DOHH2 (cell line): ENCODE measurements around the gene NCLN.

Experiments
- H3F3A ChIP-seq: fragments of 200-600 bp; sonication (generic), shearing (Covaris generic); 2 replicates; pipeline ENCODE4 v1.6.0; 2016; ENCODE audit warnings: antibody characterized with exemption, mild to moderate bottlenecking; ENCODE audit not compliant: control insufficient read depth, insufficient read depth
- H3K27ac ChIP-seq: fragments of 200-600 bp; sonication (generic); 2 replicates; pipeline ENCODE4 v1.5.1; 2014; ENCODE audit warnings: low read depth, mild to moderate bottlenecking, low read length, moderate library complexity
- H3K27me3 ChIP-seq: fragments of 200-600 bp; sonication (generic); 2 replicates; pipeline ENCODE4 v1.6.1; 2014; ENCODE audit warnings: mild to moderate bottlenecking, low read length, mixed read lengths; ENCODE audit not compliant: control insufficient read depth
- H3K36me3 ChIP-seq: fragments of 200-600 bp; sonication (generic); 2 replicates; pipeline ENCODE4 v1.6.1; 2014; ENCODE audit warnings: mild to moderate bottlenecking, low read length, moderate library complexity, mixed read lengths; ENCODE audit not compliant: control insufficient read depth
- H3K4me1 ChIP-seq: fragments of 200-600 bp; sonication (generic); 2 replicates; pipeline ENCODE4 v1.6.1; 2014; ENCODE audit warnings: mild to moderate bottlenecking, low read length, mixed read lengths; ENCODE audit not compliant: control insufficient read depth
- H3K4me2 ChIP-seq: fragments of 200-600 bp; sonication (generic); 2 replicates; pipeline ENCODE4 v1.6.0; 2014; ENCODE audit warnings: mild to moderate bottlenecking, low read length, moderate library complexity
- H3K4me3 ChIP-seq: fragments of 200-600 bp; sonication (generic); 2 replicates; pipeline ENCODE4 v1.5.1; 2014; ENCODE audit warnings: mild to moderate bottlenecking, low read length, mixed read lengths
- H3K79me2 ChIP-seq: fragments of 200-600 bp; sonication (generic); 2 replicates; pipeline ENCODE4 v1.6.1; 2014; ENCODE audit warnings: mild to moderate bottlenecking, low read length, mixed read lengths; ENCODE audit not compliant: control insufficient read depth
- H3K9me2 ChIP-seq: fragments of 200-600 bp; sonication (generic); replicated peaks from 2 replicates; pipeline ENCODE4 v1.6.1; 2014; ENCODE audit warnings: mild to moderate bottlenecking, low read length, mixed read lengths; ENCODE audit not compliant: control insufficient read depth
- H3K9me3 ChIP-seq: fragments of 200-600 bp; sonication (generic); 2 replicates; pipeline ENCODE4 v1.6.1; 2014; ENCODE audit warnings: antibody characterized with exemption, low read length, mixed read lengths; ENCODE audit not compliant: control insufficient read depth, insufficient read depth
- H4K20me1 ChIP-seq: fragments of 200-600 bp; sonication (generic); 2 replicates; pipeline ENCODE4 v1.6.0; 2014; ENCODE audit warnings: low read depth, mild to moderate bottlenecking, antibody characterized with exemption, low read length, moderate library complexity; ENCODE audit not compliant: control insufficient read depth, insufficient read depth
- EZH2phosphoT487 ChIP-seq: fragments of 200-600 bp; sonication (generic); IDR thresholded peaks from 2 replicates; pipeline ENCODE4 v1.6.1; 2017; ENCODE audit warnings: borderline replicate concordance, mild to moderate bottlenecking, antibody characterized with exemption, low read length, moderate library complexity, mixed read lengths
- TF ChIP-seq, protein P1 (sequence below): fragments of 200-600 bp; sonication (generic); IDR thresholded peaks from one replicate; pipeline ENCODE4 v1.5.1; 2014; ENCODE audit warnings: antibody characterized with exemption, mild to moderate bottlenecking, low read depth, low read length; ENCODE audit not compliant: poor library complexity, severe bottlenecking

Gene NCLN

DNA sequence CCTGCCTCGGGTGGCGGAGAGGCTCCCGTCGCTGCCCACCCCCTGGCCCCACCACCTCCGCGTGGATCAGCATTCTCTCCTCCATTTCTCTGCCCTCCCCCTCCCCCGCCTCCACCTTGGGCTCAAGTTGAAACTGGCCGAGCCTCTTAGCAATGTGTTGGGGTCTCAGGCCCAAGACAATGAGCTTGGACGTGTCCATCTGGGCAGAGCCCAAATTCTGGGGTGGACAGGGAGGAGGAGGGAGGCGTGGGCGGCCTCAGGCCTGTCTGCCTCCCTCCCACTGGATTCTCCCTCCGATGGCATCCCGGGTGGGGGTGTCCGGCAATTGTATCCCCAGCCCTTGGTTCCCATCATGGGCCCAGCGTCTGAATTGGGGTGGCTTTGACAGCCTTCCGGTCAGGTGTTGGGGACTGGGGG is 40.0 kb downstream of the NCLN start:
- Histone ChIP-seq H3K4me2 (no peak overlapping the region), H3K4me1 (peaks cover 10% of the 10 kb centered on the region), H3K79me2 (no peaks in the 10 kb centered on the region), H3K9me2 (no peaks in the 10 kb centered on the region), H3F3A (peaks cover 3% of the 10 kb centered on the region; the same call in 1 of the 2 replicates), H3K36me3 (no peaks in the 10 kb centered on the region), H4K20me1 (no peaks in the 10 kb centered on the region; the same call in 1 of the 2 replicates), H3K27me3 (peaks cover 27% of the 10 kb centered on the region), H3K4me3 (no peak overlapping the region), H3K27ac (no peak overlapping the region), H3K9me3 (no peaks in the 10 kb centered on the region)
- TF ChIP-seq, protein P1, sequence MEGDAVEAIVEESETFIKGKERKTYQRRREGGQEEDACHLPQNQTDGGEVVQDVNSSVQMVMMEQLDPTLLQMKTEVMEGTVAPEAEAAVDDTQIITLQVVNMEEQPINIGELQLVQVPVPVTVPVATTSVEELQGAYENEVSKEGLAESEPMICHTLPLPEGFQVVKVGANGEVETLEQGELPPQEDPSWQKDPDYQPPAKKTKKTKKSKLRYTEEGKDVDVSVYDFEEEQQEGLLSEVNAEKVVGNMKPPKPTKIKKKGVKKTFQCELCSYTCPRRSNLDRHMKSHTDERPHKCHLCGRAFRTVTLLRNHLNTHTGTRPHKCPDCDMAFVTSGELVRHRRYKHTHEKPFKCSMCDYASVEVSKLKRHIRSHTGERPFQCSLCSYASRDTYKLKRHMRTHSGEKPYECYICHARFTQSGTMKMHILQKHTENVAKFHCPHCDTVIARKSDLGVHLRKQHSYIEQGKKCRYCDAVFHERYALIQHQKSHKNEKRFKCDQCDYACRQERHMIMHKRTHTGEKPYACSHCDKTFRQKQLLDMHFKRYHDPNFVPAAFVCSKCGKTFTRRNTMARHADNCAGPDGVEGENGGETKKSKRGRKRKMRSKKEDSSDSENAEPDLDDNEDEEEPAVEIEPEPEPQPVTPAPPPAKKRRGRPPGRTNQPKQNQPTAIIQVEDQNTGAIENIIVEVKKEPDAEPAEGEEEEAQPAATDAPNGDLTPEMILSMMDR: no peak
- TF ChIP-seq EZH2phosphoT487: no peak

DNA sequence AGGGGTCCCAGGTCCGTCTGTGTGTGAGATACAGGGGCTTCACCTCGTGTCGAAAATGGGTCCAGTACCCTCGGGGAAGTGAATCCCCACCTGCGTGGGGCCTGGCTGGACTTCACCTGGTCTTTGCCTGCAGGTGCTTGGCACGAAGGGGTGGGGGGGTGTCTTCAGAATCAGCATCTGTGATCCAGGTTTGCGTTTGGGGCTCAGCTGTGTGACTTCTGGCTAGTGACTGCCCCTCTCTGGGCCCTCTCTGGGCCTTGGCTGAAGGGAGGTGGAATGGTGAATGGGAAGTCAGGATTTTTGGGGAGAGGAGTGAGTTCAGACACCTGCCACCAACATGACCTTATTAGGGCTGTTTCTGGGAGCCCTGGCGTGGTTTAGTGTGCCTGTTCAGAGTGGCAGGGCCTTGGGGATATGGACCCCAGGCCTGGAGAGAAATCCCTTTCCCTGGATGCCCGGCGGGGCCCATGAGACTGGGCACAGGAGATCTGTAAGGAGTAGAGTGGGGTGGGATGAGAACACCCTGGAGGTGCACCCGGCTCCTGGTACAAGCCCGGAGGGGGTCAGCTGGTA is 41.4 kb downstream of the NCLN start:
- Histone ChIP-seq H3K27me3 (peaks cover 27% of the 10 kb centered on the region), H4K20me1 (no peaks in the 10 kb centered on the region; the same call in none of the 2 replicates), H3K4me2 (no peak overlapping the region), H3K4me3 (no peak overlapping the region), H3K27ac (no peak overlapping the region), H3K79me2 (no peaks in the 10 kb centered on the region), H3K4me1 (peaks cover 10% of the 10 kb centered on the region), H3K9me2 (no peaks in the 10 kb centered on the region), H3K36me3 (no peaks in the 10 kb centered on the region), H3F3A (peaks cover 3% of the 10 kb centered on the region; the same call in 1 of the 2 replicates), H3K9me3 (no peaks in the 10 kb centered on the region)
- TF ChIP-seq EZH2phosphoT487: no peak
- TF ChIP-seq, protein P1: no peak

- Histone ChIP-seq H3K79me2 (no peaks in the 10 kb centered on the region), H3K27ac (no peak overlapping the region), H3K4me3 (no peak overlapping the region), H3K27me3 (peaks cover 27% of the 10 kb centered on the region), H3K4me2 (no peak overlapping the region), H4K20me1 (peaks cover 1% of the 10 kb centered on the region), H3K9me3 (no peaks in the 10 kb centered on the region), H3F3A (no peaks in the 10 kb centered on the region), H3K9me2 (no peaks in the 10 kb centered on the region), H3K36me3 (no peaks in the 10 kb centered on the region), H3K4me1 (peaks cover 10% of the 10 kb centered on the region)
- TF ChIP-seq, protein P1: no peak
- no peak for TF ChIP-seq EZH2phosphoT487
Measured at GRCh38 chr19:3229346-3229743, 43.6 kb downstream of the NCLN start.
